NCI-H510A treated with DMSO at 0.1 percent for 48 hours (cell line): ENCODE results near the gene SLC36A1.
"Not testable (repeated sequence)": the region's sequence is repeated elsewhere in the genome, so short reads cannot be mapped to it uniquely, and the experiment has no call there.

Experiments used
- DNase-seq: peaks from one replicate; lab custom pipeline; 2025; lab: John Stamatoyannopoulos, UW

SLC36A1 gene

DNA sequence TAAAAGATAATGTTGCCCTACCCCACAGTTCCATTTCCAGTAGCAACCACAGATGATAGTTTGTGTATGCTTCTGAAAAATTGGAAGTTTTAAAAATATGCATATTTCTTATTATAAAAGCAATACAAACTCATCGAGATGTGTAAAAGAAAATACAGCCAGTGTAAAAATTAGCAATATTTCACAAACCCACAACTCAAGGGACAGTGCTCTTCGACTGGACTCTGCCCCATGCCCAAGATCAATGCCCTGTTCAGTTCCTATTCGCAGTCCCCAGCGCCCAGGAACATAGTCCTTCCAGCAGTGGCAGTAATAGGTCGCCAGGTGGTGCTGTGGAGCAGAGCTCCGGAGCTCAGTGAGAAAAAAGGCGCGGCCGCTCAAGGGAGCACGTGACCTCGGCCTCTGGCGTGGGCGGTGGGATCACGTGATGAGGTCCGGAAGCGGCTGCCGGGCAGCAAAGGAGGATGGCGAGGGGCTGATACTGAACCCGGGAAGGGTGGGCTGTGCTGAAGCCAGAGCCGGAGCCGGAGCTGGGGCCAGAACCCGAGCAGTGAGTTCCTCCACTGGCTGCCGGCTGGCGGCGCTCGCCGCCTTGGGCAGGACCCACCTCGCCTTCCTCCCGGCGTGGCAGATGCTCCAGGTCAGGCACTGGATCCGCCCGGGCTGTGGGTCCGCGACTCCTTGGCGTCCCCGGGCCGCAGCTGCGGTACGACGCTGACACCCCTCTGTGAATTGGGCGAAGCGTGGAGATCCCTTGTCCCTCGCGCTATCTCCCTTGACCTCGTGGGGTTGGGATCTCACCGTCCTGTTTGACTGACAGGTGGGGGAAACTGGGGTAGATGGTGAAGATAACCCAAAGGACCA lies at the start of gene SLC36A1:
Gene SLC36A1 (plus strand): TSS at position 430 of the 864 bp plus-strand sequence. CDS start 11,190 bp downstream, outside the sequence.
- peak; percentile 92 for DNase-seq

DNA sequence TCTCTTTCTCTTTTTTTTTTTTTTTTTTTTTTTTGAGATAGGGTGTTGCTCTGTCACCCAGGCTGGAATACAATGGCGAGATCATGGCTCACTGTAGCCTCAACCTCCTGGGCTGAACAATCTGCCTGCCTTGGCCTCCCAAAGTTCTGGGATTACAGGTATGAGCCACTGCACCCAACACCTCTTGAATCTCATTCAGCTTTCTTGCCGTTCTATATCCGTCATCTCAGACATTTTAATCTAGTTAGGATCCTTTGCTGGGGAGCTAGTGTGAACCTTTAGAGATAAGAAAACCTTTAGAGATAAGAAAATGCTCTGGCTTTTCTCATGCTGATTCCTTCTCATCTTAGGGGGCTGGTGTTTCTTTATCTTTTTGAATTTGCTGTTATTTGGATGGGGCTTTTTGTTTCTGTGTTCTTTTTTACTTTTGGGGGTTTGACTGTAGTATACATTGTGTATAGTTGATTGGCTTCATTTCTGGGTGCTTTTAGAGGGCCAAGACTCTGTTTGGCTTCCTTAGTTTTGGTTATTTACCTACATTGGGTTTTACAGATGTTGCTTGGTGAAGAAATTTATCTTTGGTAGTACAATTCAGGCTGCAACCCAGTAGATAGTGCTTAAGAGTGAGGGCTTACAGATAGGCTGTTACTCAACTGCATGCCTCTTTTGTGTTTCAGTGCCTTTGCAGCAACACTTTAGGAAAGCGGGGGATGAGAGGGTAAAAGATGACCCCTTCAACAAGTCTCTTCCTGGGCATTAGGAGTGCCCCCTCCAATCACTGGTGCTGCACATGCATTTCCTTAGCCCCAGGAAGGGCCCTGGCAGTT lies 41.9 kb upstream of the SLC36A1 start:
- no peak for DNase-seq

DNA sequence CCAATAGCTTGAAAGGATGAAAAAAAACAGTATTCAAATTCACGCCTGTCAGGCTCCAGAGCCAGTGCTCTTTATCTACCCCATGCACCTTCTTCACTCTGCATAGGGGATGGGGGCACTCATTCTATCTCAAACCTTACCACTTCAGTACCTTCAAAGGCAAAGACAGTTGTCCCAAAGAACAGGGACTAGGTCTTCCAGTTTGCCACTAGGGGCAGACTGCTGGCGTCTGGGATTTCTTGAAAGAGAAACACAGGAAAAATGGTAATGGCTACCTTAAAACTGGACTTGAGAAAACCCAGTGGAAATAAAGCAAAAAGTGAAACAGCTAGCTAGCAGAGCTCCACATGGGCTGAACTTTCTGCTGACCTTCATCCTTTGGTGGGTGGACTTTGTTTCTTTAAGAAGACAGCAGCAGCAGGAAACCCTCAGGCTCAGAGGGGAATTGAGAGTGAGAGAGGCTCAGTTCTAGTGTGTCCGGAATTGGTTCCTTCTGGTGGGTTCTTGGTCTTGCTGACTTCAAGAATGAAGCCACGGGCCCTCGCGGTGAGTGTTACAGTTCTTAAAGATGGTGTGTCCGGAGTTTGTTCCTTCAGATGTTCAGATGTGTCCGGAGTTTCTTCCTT lies 41.0 kb upstream of the SLC36A1 start:
- DNase-seq, result no peak

DNA sequence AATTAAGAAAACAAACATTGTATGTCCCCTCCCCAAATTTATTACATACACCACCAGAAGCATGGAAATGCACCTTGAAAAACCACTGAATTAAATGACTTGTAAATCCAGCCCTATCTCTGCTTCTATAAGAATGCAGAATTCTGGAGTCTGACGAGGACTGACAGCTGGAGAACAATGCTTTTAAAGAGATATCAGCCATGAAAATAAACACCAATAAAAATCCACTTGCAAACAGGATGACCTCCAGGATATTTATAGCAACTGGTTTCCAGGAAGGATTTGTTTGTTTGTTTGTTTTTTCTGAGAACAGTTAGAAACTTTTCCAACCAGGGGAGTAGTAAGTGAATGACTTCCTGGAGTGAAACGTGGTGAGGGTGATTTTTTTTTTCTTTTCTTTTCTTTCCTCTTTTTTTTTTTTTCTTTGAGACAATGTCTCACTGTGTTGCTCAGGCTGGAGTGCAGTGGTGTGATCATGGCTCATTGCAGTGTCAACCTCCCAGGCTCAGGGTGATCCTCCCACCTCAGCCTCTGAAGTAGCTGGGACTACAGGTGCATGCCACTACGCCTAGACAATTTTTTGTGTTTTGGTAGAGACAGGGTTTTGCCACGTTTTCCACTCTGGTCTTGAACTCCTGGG lies 38.7 kb upstream of the SLC36A1 start:
- no peak for DNase-seq

DNA sequence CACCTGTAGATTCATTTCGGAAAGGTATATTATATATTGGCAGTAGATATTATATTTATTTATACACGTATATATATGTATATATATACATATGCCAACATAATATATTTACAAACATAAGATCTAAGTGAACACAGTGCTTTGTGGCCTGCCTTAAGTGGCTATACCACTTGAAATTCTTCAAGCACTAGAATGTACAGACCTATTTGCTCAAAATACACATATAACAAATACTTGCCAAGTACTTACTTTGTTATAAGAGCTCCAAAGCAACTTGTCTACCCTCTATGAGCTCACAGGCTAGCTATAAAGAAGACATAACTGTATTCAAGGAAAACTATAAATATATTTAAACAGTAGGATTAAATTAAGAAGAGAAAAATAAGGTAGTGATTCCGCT lies 33.6 kb upstream of the SLC36A1 start:
- peak; percentile 83 for DNase-seq

DNA sequence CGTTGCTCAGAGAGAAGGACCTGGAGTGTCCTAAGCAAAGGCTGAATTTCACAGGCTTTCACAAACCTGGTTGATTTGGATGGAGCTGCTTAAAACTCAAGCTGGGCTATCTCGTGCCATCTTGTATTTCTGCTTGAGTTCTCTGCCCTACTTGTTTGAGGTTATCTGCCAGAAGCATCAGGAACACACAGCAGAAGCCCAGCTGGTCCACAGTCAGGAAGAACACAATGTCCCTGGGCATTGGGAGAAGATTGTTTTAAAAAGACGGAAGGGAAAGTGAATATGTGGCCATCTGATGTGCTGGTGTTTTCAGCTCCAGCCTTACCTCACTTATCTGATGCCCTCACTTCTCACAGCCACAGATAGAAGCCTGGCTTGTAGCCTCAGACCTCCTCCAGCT lies 32.9 kb upstream of the SLC36A1 start:
- no peak for DNase-seq

DNA sequence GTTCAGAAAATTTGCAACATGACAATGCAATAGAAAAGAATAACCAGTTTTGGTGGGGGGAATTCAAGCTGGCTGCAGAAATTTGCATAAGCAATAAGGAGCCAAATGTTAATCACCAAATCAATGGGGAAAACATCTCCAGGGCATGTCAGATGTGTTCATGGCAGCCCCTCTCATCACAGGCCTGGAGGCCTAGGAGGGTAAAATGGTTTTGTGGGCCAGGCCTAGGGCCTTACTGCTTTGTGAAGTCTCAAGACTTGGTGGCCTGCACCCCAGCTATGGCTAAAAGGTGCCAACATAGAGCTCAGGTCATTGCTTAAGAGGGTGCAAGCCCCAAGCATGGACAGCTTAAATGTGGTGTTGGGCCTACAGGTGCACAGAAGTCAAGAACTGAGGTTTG lies 29.7 kb upstream of the SLC36A1 start:
- DNase-seq, result no peak

DNA sequence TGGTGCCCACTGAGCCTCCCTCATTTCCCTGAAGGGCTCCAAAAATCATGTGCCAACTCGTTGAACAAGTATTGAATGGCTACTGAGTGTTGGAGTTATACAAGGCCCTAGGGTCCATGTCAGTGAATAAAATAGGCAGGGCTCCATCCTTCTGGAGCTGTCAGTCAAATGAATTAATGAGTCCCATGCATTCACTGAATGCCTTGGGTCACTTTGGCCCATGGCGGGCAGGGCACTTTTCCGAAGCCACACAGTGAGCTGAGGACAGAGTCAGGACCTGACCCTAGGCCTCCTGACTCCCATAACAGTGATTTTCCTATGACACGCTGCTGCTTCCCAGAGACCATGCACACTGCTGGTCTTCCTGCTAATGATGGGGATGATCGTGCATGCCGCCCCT lies 27.3 kb upstream of the SLC36A1 start:
- no peak for DNase-seq

DNA sequence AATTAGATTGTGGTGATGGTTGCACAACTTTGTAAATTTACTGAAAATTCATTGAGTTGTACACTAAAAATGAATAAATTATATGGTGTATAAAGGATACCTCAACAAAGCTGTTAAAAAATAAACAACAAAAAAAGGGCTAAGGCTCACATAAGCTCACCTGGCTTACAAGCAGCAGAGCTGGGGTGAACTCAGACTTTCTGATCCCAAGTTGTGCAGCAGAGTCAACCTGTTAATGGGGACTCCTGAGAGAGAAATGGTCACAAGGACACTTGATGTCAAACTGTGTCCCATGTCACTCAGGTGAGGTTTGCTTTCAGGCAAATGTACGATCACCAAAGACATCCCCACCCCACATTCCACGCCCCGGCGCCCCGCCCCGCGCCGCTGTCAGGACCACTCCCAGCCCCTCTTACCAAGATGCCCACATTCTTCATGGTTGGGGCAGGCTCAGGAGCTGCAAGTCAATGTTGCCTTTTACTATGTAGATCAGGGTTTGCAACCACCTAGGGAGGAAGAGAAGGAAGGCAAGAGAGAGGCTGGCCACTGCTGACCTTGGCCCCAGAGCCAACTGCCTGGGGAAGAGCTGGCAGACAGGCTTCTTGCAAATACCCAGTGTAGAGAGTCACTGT lies 22.4 kb upstream of the SLC36A1 start:
- no peak for DNase-seq

DNA sequence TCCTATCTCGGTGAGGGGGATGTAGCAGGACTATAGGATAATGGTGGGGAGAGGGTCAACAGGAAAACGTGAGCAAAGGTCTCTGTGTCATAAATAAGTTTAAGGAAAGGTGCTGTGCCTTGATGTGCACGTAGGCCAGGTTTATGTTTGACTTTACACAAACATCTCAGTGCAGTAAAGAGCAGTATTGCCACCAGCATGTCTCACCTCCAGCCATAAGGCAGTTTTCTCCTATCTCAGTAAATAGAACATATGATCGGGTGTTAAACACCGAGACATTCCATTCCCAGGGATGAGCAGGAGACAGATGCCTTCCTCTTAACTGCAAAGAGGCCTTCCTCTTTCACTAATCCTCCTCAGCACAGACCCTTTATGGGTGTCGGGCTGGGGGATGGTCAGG lies 21.1 kb upstream of the SLC36A1 start:
- not testable (repeated sequence) for DNase-seq

DNA sequence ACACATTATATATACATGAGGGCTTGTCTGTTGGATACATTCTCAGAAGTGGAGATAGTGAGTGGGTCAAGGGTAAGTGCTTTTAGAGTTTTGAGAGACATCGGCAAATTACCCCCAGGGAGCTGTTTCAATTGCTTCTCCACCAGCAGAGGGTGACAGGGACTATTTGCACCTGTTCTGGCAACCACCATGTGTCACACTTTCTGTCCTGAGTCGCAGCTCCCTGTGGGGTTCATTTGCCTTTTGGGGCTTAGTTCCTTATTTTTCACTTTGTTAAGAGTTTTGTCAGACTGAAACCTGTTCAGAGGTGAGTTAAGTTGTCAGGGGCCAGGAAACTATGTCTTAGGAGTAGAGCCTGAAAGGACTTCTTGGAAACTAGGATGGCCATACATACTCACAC lies 20.1 kb upstream of the SLC36A1 start:
- DNase-seq, result no peak

DNA sequence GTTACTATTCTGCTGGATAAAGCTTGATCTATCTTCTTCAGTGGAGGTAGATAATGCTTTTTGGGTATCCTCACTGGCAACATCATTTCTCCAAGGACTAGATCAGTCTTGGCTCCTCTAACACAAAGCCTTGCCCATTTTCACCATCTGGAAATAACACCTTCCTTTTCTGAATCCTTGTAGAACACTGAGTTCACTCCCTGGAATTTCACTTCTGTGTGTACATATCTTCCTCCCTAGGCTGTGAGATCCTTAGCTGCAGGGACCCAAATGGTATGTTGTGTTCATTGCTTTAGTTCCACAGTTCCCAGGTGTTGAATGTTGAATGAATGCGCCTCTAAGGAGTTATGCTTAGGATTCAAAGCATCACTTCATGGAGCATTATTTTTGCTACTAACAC lies 16.7 kb upstream of the SLC36A1 start:
- no peak for DNase-seq

DNA sequence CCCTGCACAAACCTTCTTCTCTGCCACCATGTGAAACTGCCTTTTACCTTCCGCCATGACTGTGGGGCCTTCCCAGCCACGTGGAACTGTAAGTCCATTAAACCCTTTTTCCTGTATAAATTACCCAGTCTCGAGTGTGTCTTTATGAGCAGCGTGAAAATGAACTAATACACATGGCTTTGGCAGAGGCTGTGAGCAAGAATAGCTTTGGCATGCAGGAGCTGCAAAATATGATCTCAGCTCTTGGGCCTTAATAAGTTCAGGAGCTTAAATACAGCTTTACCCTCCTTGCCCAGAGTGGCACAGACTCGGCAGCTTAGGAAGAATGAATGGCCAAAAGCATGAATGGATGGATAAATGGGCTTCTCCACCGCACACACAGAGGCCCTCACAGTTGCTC lies 15.7 kb upstream of the SLC36A1 start:
- DNase-seq, result no peak

DNA sequence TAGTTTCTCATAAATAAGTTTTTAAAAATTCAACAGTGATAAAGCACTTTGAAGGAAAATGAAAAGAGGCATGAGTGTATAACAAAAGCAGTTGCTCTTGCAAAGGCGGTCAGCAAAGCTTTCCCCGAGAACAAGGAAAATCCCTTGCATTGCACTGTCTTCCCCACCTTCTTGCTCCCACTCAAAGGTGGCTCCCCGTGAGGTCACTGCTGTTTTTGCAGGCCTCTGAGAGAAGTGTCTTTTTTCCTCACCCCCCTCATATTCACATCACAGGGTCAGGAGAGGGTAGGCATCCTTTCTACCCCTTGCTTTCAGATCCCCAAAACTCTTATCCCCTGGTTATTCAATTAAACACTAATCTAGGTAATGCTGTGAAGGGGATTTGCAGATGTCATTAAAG lies 15.2 kb upstream of the SLC36A1 start:
- DNase-seq, result no peak

DNA sequence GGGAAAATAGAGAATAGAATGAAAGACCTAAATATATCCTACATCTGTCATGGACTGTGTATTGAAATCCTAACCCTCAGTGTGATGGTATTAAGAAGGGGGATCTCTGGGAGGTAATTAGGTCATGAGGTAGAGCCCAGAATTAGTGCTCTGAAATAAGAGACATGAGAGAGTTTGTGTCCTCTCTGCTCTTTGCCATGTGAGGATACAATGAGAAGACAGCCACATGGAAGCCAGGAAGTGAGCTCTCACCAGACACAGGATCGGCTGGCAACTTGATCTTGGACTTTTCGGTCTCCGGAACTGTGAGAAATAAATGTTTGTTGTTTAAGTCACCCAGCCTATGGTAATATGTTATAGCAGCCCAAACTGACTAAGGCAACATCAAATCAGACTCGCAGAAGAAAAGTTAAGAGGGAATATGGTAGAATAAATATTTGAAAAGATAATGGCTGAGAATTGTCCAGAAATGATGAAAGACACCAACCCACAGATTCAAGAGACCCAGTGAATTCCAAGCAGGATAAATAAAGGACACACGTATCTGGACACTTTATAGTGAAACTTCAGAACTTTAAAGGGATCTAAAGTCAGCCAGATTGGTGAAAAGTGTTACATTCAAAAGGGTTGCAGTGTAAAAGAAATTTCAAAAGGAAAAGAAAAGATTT lies 12.7 kb upstream of the SLC36A1 start:
- DNase-seq, result no peak

DNA sequence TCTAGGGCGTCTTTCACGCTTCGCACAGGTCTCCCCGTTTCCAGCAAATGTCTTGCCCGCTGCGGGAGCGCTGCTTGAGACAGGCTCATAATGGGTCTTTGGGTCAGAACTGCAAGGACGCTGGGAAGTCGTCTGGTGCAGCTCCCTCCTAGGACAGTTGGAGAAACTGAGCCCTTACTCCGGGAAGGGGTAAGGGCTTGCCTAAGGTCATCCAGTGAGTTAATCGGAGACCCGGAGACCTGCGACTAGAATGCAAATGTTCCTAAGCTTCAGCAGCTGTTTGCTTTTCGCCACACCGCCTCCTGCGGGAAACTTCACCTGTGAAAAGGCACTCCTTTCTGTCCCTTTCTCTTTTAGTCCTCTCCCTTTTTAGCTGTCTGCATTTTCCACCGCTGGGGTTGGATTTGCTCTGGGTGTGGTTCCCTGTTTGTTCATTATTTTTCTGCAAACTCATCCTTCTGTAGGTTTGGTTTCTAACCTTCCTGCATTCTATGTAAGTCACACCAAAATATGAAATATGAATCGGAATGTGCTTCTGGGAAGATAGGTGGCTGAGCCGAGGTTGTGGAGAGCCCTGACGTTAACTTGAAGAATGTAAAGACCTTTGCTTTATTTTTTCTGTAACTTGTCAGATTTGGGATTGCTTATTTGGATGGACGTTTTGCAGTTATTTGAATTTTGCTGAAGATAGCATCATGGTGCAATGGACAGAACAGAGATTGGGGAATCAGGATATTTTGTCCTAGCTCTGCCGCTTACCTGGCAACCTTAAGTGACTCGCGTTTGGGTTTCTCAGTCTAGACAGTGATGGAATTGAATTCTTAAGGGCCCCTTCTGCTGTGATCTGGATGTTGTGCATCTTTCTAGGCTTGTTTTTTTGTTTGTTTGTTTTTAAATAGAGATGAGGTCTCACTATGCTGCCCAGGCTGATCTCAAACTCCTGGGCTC lies 909 bp downstream of the SLC36A1 start:
- peak; percentile 15 for DNase-seq

DNA sequence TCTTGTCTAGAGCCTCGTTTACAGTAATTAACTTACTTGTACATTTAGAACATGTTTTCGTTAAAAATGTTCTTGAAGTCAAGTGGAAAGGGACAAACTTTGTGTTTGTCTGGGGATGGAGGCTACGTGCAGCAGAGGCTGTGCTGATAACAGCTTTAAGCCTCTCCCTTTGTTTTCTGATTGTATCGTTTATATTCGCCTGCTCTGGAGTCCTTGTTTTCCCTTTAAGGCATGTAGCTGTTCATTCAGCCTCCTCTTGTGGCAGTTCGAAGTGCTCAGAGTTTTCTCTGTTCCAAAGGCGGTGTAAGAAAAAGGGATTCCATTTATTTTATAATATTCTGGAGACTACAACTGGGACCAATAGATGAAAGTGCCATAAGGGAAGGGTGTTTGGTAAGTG lies 1.9 kb downstream of the SLC36A1 start:
- no peak for DNase-seq

DNA sequence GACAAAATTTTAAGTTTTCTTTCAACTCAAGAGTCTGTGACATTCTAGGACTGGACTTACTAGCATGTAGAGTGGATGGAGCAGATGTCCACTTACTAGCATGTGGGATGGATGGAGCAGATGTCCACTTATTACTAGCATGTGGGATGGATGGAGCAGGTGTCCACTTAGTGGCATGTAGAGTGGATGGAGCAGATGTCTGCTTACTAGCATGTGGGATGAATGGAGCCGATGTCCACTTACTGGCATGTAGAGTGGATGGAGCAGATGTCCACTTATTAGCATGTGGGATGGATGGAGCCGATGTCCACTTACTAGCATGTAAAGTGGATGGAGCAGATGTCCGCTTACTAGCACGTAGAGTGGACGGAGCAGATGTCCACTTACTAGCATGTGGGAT lies 2.4 kb downstream of the SLC36A1 start:
- no peak for DNase-seq

DNA sequence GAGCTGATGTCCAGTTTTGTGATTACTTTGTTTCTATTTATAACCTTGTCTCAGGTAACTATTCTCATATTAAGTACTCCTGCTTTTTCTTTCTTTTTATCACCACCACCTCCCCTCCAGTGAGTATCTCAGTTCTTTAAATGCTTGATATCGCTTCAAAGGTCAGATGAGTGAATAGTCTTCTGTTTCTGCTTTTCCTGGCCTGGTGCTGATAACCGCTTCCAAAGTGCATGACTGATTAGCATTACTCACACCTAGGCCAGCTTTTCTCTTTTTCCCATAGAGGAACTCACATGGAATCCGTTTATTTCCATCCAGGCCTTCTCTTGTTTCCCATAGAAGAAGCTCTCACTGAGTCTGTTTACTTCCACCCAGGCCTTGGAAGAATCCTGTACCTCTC lies 3.2 kb downstream of the SLC36A1 start:
- no peak for DNase-seq
